HepG2 (cell line): ENCODE results near the gene TTLL4. TPM values are rescaled to one million over a fixed set of nuclear protein-coding genes. Genes with fewer than 3 reads are reported as not detected.
A peak's percentile ranks its signal among the peaks of the same experiment; 100 is the strongest.

ENCODE experiments used
- AGO2 ChIP-seq: fragments of 200-400 bp; formaldehyde crosslinking; optimal IDR thresholded peaks from 2 replicates; pipeline ENCODE3; 2017; ENCODE audit warnings: mild to moderate bottlenecking, low read depth, low read length, moderate library complexity
- CBX2 ChIP-seq, 2 experiments: fragments of 200-600 bp in 1 of 2; sonication (generic); formaldehyde crosslinking in 1 of 2; IDR thresholded peaks; 2 replicates each; pipeline versions ENCODE4 v1.7.0 to v1.8.1; 2018 to 2022; ENCODE audit warnings: low read depth in 2 of 2, low read length in 1 of 2, mild to moderate bottlenecking in 1 of 2, missing genetic modification reagents in 1 of 2
- CEBPB ChIP-seq: IDR thresholded peaks from 2 replicates; pipeline ENCODE4 v1.6.1; 2011; ENCODE audit warnings: low read depth, low read length, improper control_type of control experiment, borderline replicate concordance
- CHCHD3 ChIP-seq: sonication (generic); formaldehyde crosslinking; IDR thresholded peaks from 2 replicates; pipeline ENCODE4 v1.8.0; 2022; ENCODE audit warnings: mild to moderate bottlenecking, missing genetic modification reagents, moderate library complexity
- CREBL2 ChIP-seq: sonication (generic); formaldehyde crosslinking; IDR thresholded peaks from 2 replicates; pipeline ENCODE4 v1.8.1; 2023; ENCODE audit warnings: missing genetic modification reagents, mild to moderate bottlenecking, borderline replicate concordance
- DNMT3B ChIP-seq: conservative IDR thresholded peaks from 2 replicates; pipeline ENCODE4 v1.6.1; 2016; ENCODE audit warnings: missing biosample characterization, control low read depth
- FOXM1 ChIP-seq: sonication (generic); formaldehyde crosslinking; IDR thresholded peaks from 2 replicates; pipeline ENCODE4 v1.5.0; 2020; ENCODE audit warnings: missing genetic modification reagents
- FOXO4 ChIP-seq: sonication (generic); formaldehyde crosslinking; conservative IDR thresholded peaks from 2 replicates; pipeline ENCODE4 v1.8.1; 2023; ENCODE audit warnings: missing genetic modification reagents
- GPBP1L1 ChIP-seq: sonication (generic); formaldehyde crosslinking; IDR thresholded peaks from 2 replicates; pipeline ENCODE4 v1.5.0; 2020; ENCODE audit warnings: mild to moderate bottlenecking, missing genetic modification reagents
- LCORL ChIP-seq, 2 experiments: fragments of 450-650 bp in 1 of 2; sonication (generic) in 1 of 2; formaldehyde crosslinking in 1 of 2; IDR thresholded peaks; 2 replicates each; pipeline versions ENCODE4 v1.5.0 to v1.6.1; 2017 to 2020; ENCODE audit warnings: antibody characterized with exemption in 1 of 2, missing genetic modification reagents in 1 of 2
- NR2F6 ChIP-seq, 2 experiments: IDR thresholded peaks; 2 replicates each; pipeline ENCODE4 v1.6.1; 2016; ENCODE audit warnings: antibody characterized with exemption in 1 of 2, mild to moderate bottlenecking in 1 of 2
- NR3C1 ChIP-seq: sonication (generic); formaldehyde crosslinking; IDR thresholded peaks from 2 replicates; pipeline ENCODE4 v1.4.0; 2020; ENCODE audit warnings: missing genetic modification reagents
- ONECUT2 ChIP-seq: sonication (generic); formaldehyde crosslinking; IDR thresholded peaks from 2 replicates; pipeline ENCODE4 v1.4.0; 2020; ENCODE audit warnings: missing genetic modification reagents
- SNAPC5 ChIP-seq: sonication (generic); formaldehyde crosslinking; IDR thresholded peaks from 2 replicates; pipeline ENCODE4 v1.8.1; 2023; ENCODE audit warnings: mild to moderate bottlenecking, missing genetic modification reagents, borderline replicate concordance
- SOX13 ChIP-seq, 3 experiments: fragments of 450-650 bp in 1 of 3; sonication (generic) in 1 of 3; formaldehyde crosslinking in 1 of 3; IDR thresholded peaks in 2 of 3; conservative IDR thresholded peaks in 1 of 3; 2 replicates each; pipeline versions ENCODE4 v1.5.0 to v1.6.1; 2016 to 2020; ENCODE audit warnings: antibody characterized with exemption in 1 of 3, mild to moderate bottlenecking in 1 of 3, missing compliant biosample characterization in 1 of 3, missing genetic modification reagents in 1 of 3, moderate library complexity in 1 of 3
- TCF7L2 ChIP-seq: IDR thresholded peaks from 2 replicates; pipeline ENCODE4 v1.6.1; 2011; ENCODE audit warnings: mild to moderate bottlenecking, low read depth, low read length, moderate library complexity
- ZFP91 ChIP-seq: sonication (generic); formaldehyde crosslinking; IDR thresholded peaks from 2 replicates; pipeline ENCODE4 v1.9.0; 2022; ENCODE audit warnings: missing genetic modification reagents, mild to moderate bottlenecking, borderline replicate concordance
- ZNF430 ChIP-seq: sonication (generic); formaldehyde crosslinking; IDR thresholded peaks from 2 replicates; pipeline ENCODE4 v1.9.0; 2021; ENCODE audit warnings: mild to moderate bottlenecking, missing genetic modification reagents
- ZNF496 ChIP-seq: sonication (generic); formaldehyde crosslinking; IDR thresholded peaks from 2 replicates; pipeline ENCODE4 v1.8.1; 2023; ENCODE audit warnings: mild to moderate bottlenecking, moderate library complexity, missing genetic modification reagents; ENCODE audit not compliant: insufficient replicate concordance
- ZNF713 ChIP-seq: sonication (generic); formaldehyde crosslinking; IDR thresholded peaks from 2 replicates; pipeline ENCODE4 v1.4.0; 2020; ENCODE audit warnings: mild to moderate bottlenecking, missing genetic modification reagents
- ZNF784 ChIP-seq: sonication (generic); formaldehyde crosslinking; IDR thresholded peaks from 2 replicates; pipeline ENCODE4 v1.5.1; 2020; ENCODE audit warnings: missing genetic modification reagents, mild to moderate bottlenecking, borderline replicate concordance
- ZZZ3 ChIP-seq: sonication (generic); formaldehyde crosslinking; IDR thresholded peaks from 2 replicates; pipeline ENCODE4 v1.4.0; 2020; ENCODE audit warnings: missing genetic modification reagents, mild to moderate bottlenecking, borderline replicate concordance
- polyA plus RNA-seq, 8 experiments: library from polyadenylated mRNA; depleted of rRNA in 3 of 8; stranded (reverse) in 7 of 8; unstranded in 1 of 8; fragments of >200 nt; fragmentation: Illumina TruSeq in 4 of 8; extraction: Trizol in 4 of 8; gene quantifications; 2 replicates each; pipeline versions ENCODE4 v1.2.1 to v1.2.3, GENCODE V29; 2011 to 2016; ENCODE audit warnings: low read depth in 4 of 8, missing spikeins in 1 of 8, mixed read lengths in 1 of 8; ENCODE audit not compliant: insufficient read depth in 1 of 8
- total RNA-seq, 5 experiments: library from RNA; depleted of rRNA; stranded (reverse); fragments of >200 nt; fragmentation: Illumina TruSeq; extraction: Trizol; gene quantifications; 2 replicates each; pipeline ENCODE4 v1.2.3, GENCODE V29; 2016; ENCODE audit warnings: low read depth in 1 of 5

The TTLL4 gene
- total and polyA plus RNA-seq, 2 of the 13 experiments (the other 11 are each of a cell fraction or from before 2014, with no cell fraction given), result 77.5 to 84.6 TPM

- no peak for TF ChIP-seq CBX2 (IDR thresholded peaks at IDR 0.05; ENCODE audit: low read depth, low read length)
- TF ChIP-seq CBX2 (CRISPR knock-in tag; IDR thresholded peaks at IDR 0.05; ENCODE audit: low read depth), result no peak
- TF ChIP-seq LCORL (IDR thresholded peaks at IDR 0.05), result no peak
- TF ChIP-seq LCORL (CRISPR knock-in tag; IDR thresholded peaks at IDR 0.05), result peak; percentile 86
- peak; percentile 31 for TF ChIP-seq ZNF430 (CRISPR knock-in tag)
- TF ChIP-seq AGO2, result peak; percentile 94
- no peak for TF ChIP-seq FOXM1
- TF ChIP-seq DNMT3B, result no peak
- no peak for TF ChIP-seq CEBPB
- peak; percentile 97 for TF ChIP-seq ZFP91
- peak; percentile 78; the same call in 1 of the 2 replicates for TF ChIP-seq ZZZ3 (CRISPR knock-in tag)
- TF ChIP-seq ZNF496 (CRISPR knock-in tag), result no peak
- TF ChIP-seq FOXO4 (CRISPR knock-in tag), result 0 out of 2 replicates have a peak, but pooled peaks have one; percentile 58
- TF ChIP-seq NR3C1 (CRISPR knock-in tag), result no peak
- TF ChIP-seq ZNF784 (CRISPR knock-in tag), result no peak
- TF ChIP-seq ZNF713 (CRISPR knock-in tag), result 0 out of 2 replicates have a peak, but pooled peaks have one; percentile 65
- peak; percentile 68 for TF ChIP-seq NR2F6 (IDR thresholded peaks at IDR 0.05)
- peak; percentile 68 for TF ChIP-seq NR2F6 (CRISPR knock-in tag; IDR thresholded peaks at IDR 0.05)
- TF ChIP-seq SOX13 (IDR thresholded peaks at IDR 0.05), result no peak
- TF ChIP-seq SOX13 (CRISPR knock-in tag; conservative IDR thresholded peaks at IDR 0.05 in 1 of 2, IDR thresholded peaks at IDR 0.05 in 1 of 2), result peak; percentile 71 to 79; a peak in 2 of 4 replicates
- TF ChIP-seq SNAPC5 (CRISPR knock-in tag), result no peak; the same call in 1 of the 2 replicates
- peak; percentile 48; the same call in 1 of the 2 replicates for TF ChIP-seq CREBL2 (CRISPR knock-in tag)
- peak; percentile 38; the same call in 1 of the 2 replicates for TF ChIP-seq CHCHD3
- TF ChIP-seq TCF7L2, result no peak
- TF ChIP-seq ONECUT2 (CRISPR knock-in tag), result no peak
- TF ChIP-seq GPBP1L1 (CRISPR knock-in tag), result no peak
These were observed 71.3 kb downstream of the TTLL4 start, which contains the start of gene CYP27A1 (continued) for GRCh38 chr2:218781691-218782527.
